ENCODE results near the gene ZNF784.

The ZNF784 gene

GRCh38 chr19:55643003-55643886 lies 18.9 kb upstream of the ZNF784 start, which contains the start of gene ZNF581:
TSS of gene ZNF581 (plus strand) at chr19:55643649. CDS start at chr19:55644572, 923 bp downstream.
- peak; percentile 94 for DNase-seq (ENCODE audit: low spot score)

- no peak for DNase-seq (ENCODE audit: low spot score)
These were observed 18.0 kb upstream of the ZNF784 start for GRCh38 chr19:55642153-55643002.

- no peak for DNase-seq (ENCODE audit: low spot score)
These were observed 17.2 kb upstream of the ZNF784 start for GRCh38 chr19:55641426-55642152.

- DNase-seq (ENCODE audit: low spot score), result no peak
These were observed 16.4 kb upstream of the ZNF784 start, which contains the start of gene ZNF580 for GRCh38 chr19:55640577-55641425. TSS of gene ZNF580 (plus strand) at chr19:55641002. CDS start at chr19:55642509, 1,507 bp downstream.

- no peak for DNase-seq (ENCODE audit: low spot score)
These were observed 15.7 kb upstream of the ZNF784 start for GRCh38 chr19:55640043-55640576.

- no peak for DNase-seq (ENCODE audit: low spot score)
These were observed 14.5 kb upstream of the ZNF784 start for GRCh38 chr19:55638864-55639359.

GRCh38 chr19:55637534-55637933 lies 13.2 kb upstream of the ZNF784 start:
- no peak for DNase-seq (ENCODE audit: low spot score)

GRCh38 chr19:55636723-55637122 lies 12.4 kb upstream of the ZNF784 start:
- DNase-seq (ENCODE audit: low spot score), result no peak

- no peak for DNase-seq (ENCODE audit: low spot score)
These were observed 11.6 kb upstream of the ZNF784 start for GRCh38 chr19:55635856-55636440.

GRCh38 chr19:55635334-55635717 lies 11.0 kb upstream of the ZNF784 start:
- no peak for DNase-seq (ENCODE audit: low spot score)

GRCh38 chr19:55633861-55634260 lies 9.5 kb upstream of the ZNF784 start:
- DNase-seq (ENCODE audit: low spot score), result no peak

- no peak for DNase-seq (ENCODE audit: low spot score)
These were observed 8.1 kb upstream of the ZNF784 start for GRCh38 chr19:55632463-55632834.

- DNase-seq (ENCODE audit: low spot score), result no peak
These were observed 2.0 kb upstream of the ZNF784 start for GRCh38 chr19:55626350-55626749.

- DNase-seq (ENCODE audit: low spot score), result no peak
These were observed 599 bp upstream of the ZNF784 start for GRCh38 chr19:55625004-55625326.

- DNase-seq (ENCODE audit: low spot score), result no peak
These were observed 805 bp downstream of the ZNF784 start for GRCh38 chr19:55623561-55623960.

GRCh38 chr19:55623130-55623529 lies 1.2 kb downstream of the ZNF784 start:
- no peak for DNase-seq (ENCODE audit: low spot score)

GRCh38 chr19:55622242-55622969 lies 2.0 kb downstream of the ZNF784 start:
- no peak for DNase-seq (ENCODE audit: low spot score)

GRCh38 chr19:55621673-55622231 lies 2.6 kb downstream of the ZNF784 start:
- DNase-seq (ENCODE audit: low spot score), result no peak

- DNase-seq (ENCODE audit: low spot score), result no peak
These were observed 3.1 kb downstream of the ZNF784 start for GRCh38 chr19:55621205-55621672.

Data from HuH-7 (cell line).